GM18858 (cell line): ENCODE measurements around the gene CAPN15.
"Not testable (repeated sequence)": the region's sequence is repeated elsewhere in the genome, so short reads cannot be mapped to it uniquely, and the experiment has no call there.

ENCODE experiments used
- ATAC-seq: cut with Tn5 transposase; IDR thresholded peaks from one replicate; pipeline ENCODE4 v1.9.1; 2021; ENCODE audit not compliant: unreplicated experiment

The CAPN15 gene

GRCh38 chr16:527015-527903 is at the start of gene CAPN15:
CAPN15 (plus strand) TSS chr16:527712; CDS start chr16:546839, 19,127 bp downstream.
- ATAC-seq: peak; percentile 51

GRCh38 chr16:478287-478686 is 49.2 kb upstream of the CAPN15 start:
- ATAC-seq: not testable (repeated sequence)

- no peak for ATAC-seq
Measured at GRCh38 chr16:482468-483185, 44.9 kb upstream of the CAPN15 start.

GRCh38 chr16:483341-484075 is 44.0 kb upstream of the CAPN15 start:
- no peak for ATAC-seq

- ATAC-seq: no peak
Measured at GRCh38 chr16:489606-490005, 37.9 kb upstream of the CAPN15 start.

- ATAC-seq: no peak
Measured at GRCh38 chr16:490768-491167, 36.7 kb upstream of the CAPN15 start.

- no peak for ATAC-seq
Measured at GRCh38 chr16:491220-491919, 36.1 kb upstream of the CAPN15 start.

GRCh38 chr16:492211-492875 is 35.2 kb upstream of the CAPN15 start:
- no peak for ATAC-seq

GRCh38 chr16:494676-495075 is 32.8 kb upstream of the CAPN15 start:
- ATAC-seq: not testable (repeated sequence)

GRCh38 chr16:495127-495748 is 32.3 kb upstream of the CAPN15 start:
- no peak for ATAC-seq

GRCh38 chr16:496097-496886 is 31.2 kb upstream of the CAPN15 start:
- ATAC-seq: no peak

GRCh38 chr16:497258-497657 is 30.3 kb upstream of the CAPN15 start:
- no peak for ATAC-seq

GRCh38 chr16:499924-500323 is 27.6 kb upstream of the CAPN15 start:
- no peak for ATAC-seq

- ATAC-seq: no peak
Measured at GRCh38 chr16:500709-501108, 26.8 kb upstream of the CAPN15 start.

- no peak for ATAC-seq
Measured at GRCh38 chr16:502179-502943, 25.2 kb upstream of the CAPN15 start.

- no peak for ATAC-seq
Measured at GRCh38 chr16:503150-504071, 24.1 kb upstream of the CAPN15 start.
